K562 (cell line): ENCODE measurements around the gene FAM131C. TPM values are rescaled to one million over a fixed set of nuclear protein-coding genes. Genes with fewer than 3 reads are reported as not detected.

ENCODE experiments used
- CREM ChIP-seq: IDR thresholded peaks from 2 replicates; pipeline ENCODE4 v1.6.1; 2014; ENCODE audit warnings: antibody characterized with exemption, low read depth
- DPF2 ChIP-seq: fragments of 450-650 bp; IDR thresholded peaks from 2 replicates; pipeline ENCODE4 v1.6.1; 2016
- KAT7 ChIP-seq: sonication (generic); formaldehyde crosslinking; IDR thresholded peaks from 2 replicates; pipeline ENCODE4 v1.8.0; 2022; ENCODE audit warnings: missing genetic modification reagents, mild to moderate bottlenecking, borderline replicate concordance
- NCOA6 ChIP-seq: fragments of 450-650 bp; IDR thresholded peaks from 2 replicates; pipeline ENCODE4 v1.6.1; 2017; ENCODE audit warnings: mild to moderate bottlenecking
- PKNOX1 ChIP-seq: fragments of 450-650 bp; IDR thresholded peaks from 2 replicates; pipeline ENCODE4 v1.6.1; 2016
- POLR2AphosphoS5 ChIP-seq: IDR thresholded peaks from 2 replicates; pipeline ENCODE4 v1.6.1; 2011; ENCODE audit warnings: mild to moderate bottlenecking, low read depth, low read length, moderate library complexity; ENCODE audit not compliant: control insufficient read depth, insufficient read depth
- RBM15 ChIP-seq: fragments of 200-400 bp; formaldehyde crosslinking; IDR thresholded peaks from 2 replicates; pipeline ENCODE4 v1.6.1; 2018; ENCODE audit warnings: mild to moderate bottlenecking, low read length, moderate library complexity; ENCODE audit not compliant: insufficient read depth
- SETDB1 ChIP-seq: IDR thresholded peaks from one replicate; pipeline ENCODE4 v1.6.1; 2012; ENCODE audit warnings: low read length, control low read depth, inconsistent platforms
- SIX5 ChIP-seq, 2 experiments: IDR thresholded peaks; 2 replicates each; pipeline ENCODE4 v1.6.1; 2011; ENCODE audit warnings: low read length in 2 of 2, borderline replicate concordance in 1 of 2, low read depth in 1 of 2, mild to moderate bottlenecking in 1 of 2, moderate library complexity in 1 of 2; ENCODE audit not compliant: insufficient read depth in 1 of 2
- SMARCE1 ChIP-seq: fragments of 450-650 bp; IDR thresholded peaks from 2 replicates; pipeline ENCODE4 v1.7.1; 2016; ENCODE audit warnings: mild to moderate bottlenecking
- TEAD2 ChIP-seq: fragments of 450-650 bp; IDR thresholded peaks from 2 replicates; pipeline ENCODE4 v1.6.1; 2016; ENCODE audit warnings: missing genetic modification characterization, control low read depth, missing compliant biosample characterization
- ZBTB1 ChIP-seq: sonication (generic); formaldehyde crosslinking; IDR thresholded peaks from 2 replicates; pipeline ENCODE4 v1.8.1; 2023; ENCODE audit warnings: missing genetic modification reagents, low read depth, mild to moderate bottlenecking, borderline replicate concordance
- ZBTB11 ChIP-seq, 3 experiments: fragments of 200-800 bp in 1 of 3; fragments of 250-450 bp in 1 of 3; fragments of 450-650 bp in 1 of 3; sonication (Bioruptor Pico) in 1 of 3; sonication (Bioruptor generic) in 1 of 3; formaldehyde crosslinking in 1 of 3; IDR thresholded peaks; 2 replicates each; pipeline versions ENCODE4 v1.6.1 to v1.8.0; 2016 to 2022; ENCODE audit warnings: mild to moderate bottlenecking in 2 of 3, missing genetic modification characterization in 2 of 3, missing compliant biosample characterization in 1 of 3, moderate library complexity in 1 of 3
- ZBTB49 ChIP-seq: sonication (generic); formaldehyde crosslinking; IDR thresholded peaks from 2 replicates; pipeline ENCODE4 v1.8.0; 2022; ENCODE audit warnings: missing genetic modification reagents, mild to moderate bottlenecking, borderline replicate concordance
- ZBTB7A ChIP-seq: IDR thresholded peaks from 2 replicates; pipeline ENCODE4 v1.6.1; 2011; ENCODE audit warnings: low read depth, mild to moderate bottlenecking, low read length, moderate library complexity, borderline replicate concordance; ENCODE audit not compliant: control insufficient read depth
- ZBTB8A ChIP-seq: fragments of 450-650 bp; IDR thresholded peaks from 2 replicates; pipeline ENCODE4 v1.6.1; 2018; ENCODE audit warnings: mild to moderate bottlenecking, moderate library complexity; ENCODE audit not compliant: partially characterized antibody
- ZC3H8 ChIP-seq: fragments of 450-650 bp; IDR thresholded peaks from 2 replicates; pipeline ENCODE4 v1.6.1; 2017
- ZKSCAN1 ChIP-seq: fragments of 150-350 bp; IDR thresholded peaks from 2 replicates; pipeline ENCODE4 v1.6.1; 2016; ENCODE audit warnings: low read depth, low read length
- ZNF217 ChIP-seq: sonication (generic); formaldehyde crosslinking; IDR thresholded peaks from 2 replicates; pipeline ENCODE4 v1.8.0; 2022; ENCODE audit warnings: mild to moderate bottlenecking, missing genetic modification reagents
- ZNF253 ChIP-seq: fragments of 250-450 bp; sonication (Bioruptor Pico); conservative IDR thresholded peaks from 2 replicates; pipeline ENCODE4 v1.6.1; 2021; ENCODE audit warnings: mild to moderate bottlenecking
- ZNF75A ChIP-seq: fragments of 450-650 bp; formaldehyde crosslinking; IDR thresholded peaks from 2 replicates; pipeline ENCODE4 v1.4.0; 2020; ENCODE audit warnings: mild to moderate bottlenecking
- ZNF785 ChIP-seq: fragments of 250-450 bp; sonication (Bioruptor Pico); IDR thresholded peaks from 2 replicates; pipeline ENCODE4 v1.4.0; 2020; ENCODE audit warnings: mild to moderate bottlenecking
- polyA plus RNA-seq, 8 experiments: library from polyadenylated mRNA; depleted of rRNA in 4 of 8; stranded (reverse) in 5 of 8; unstranded in 3 of 8; fragments of >200 nt; fragmentation: Nextera tagmentation in 2 of 8; fragmentation: Illumina TruSeq in 1 of 8; extraction: Ambion mirVana in 2 of 8; extraction: Trizol in 1 of 8; gene quantifications; 2 replicates each; pipeline versions ENCODE4 v1.2.1 to v1.2.3, GENCODE V29; 2011 to 2014; ENCODE audit warnings: inconsistent platforms in 1 of 8, missing spikeins in 1 of 8
- total RNA-seq, 7 experiments: library from RNA; depleted of rRNA in 6 of 7; stranded (reverse); fragments of >200 nt in 6 of 7; fragmentation: Illumina TruSeq in 2 of 7; extraction: Trizol in 2 of 7; gene quantifications; 2 replicates each; pipeline versions ENCODE4 v1.2.1 to v1.2.3, GENCODE V29; 2011 to 2021; ENCODE audit warnings: low replicate concordance in 1 of 7

Gene FAM131C
- total and polyA plus RNA-seq, 9 of the 15 experiments (the other 6 are each of a cell fraction or from before 2014, with no cell fraction given) = 0.10 to 0.29 (median 0.16) TPM; not detected in 6

GRCh38 chr1:16012590-16013219, 60.7 kb downstream of the FAM131C start (continued):
- TF ChIP-seq ZBTB11 (CRISPR knock-in tag; IDR thresholded peaks at IDR 0.05) (peak in 1 of 3 experiments; percentile 45; a peak in 1 of 6 replicates), ZBTB1 (CRISPR knock-in tag) (no peak), PKNOX1 (peak; percentile 33; the same call in 1 of the 2 replicates), ZBTB49 (CRISPR knock-in tag) (no peak), RBM15 (no peak), DPF2 (no peak; the same call in 1 of the 2 replicates), NCOA6 (no peak), KAT7 (CRISPR knock-in tag) (no peak), ZNF253 (no peak), SMARCE1 (peak; percentile 8; the same call in 1 of the 2 replicates), POLR2AphosphoS5 (peak; percentile 54; the same call in 1 of the 2 replicates), ZC3H8 (no peak), ZNF75A (no peak), TEAD2 (tag) (no peak), CREM (peak; percentile 19; the same call in 1 of the 2 replicates), SETDB1 (no peak), ZNF217 (no peak), ZNF785 (no peak), ZKSCAN1 (peak; percentile 19; the same call in 1 of the 2 replicates), ZBTB7A (no peak; the same call in 1 of the 2 replicates), ZBTB8A (no peak), SIX5 (IDR thresholded peaks at IDR 0.05; ENCODE audit: borderline replicate concordance in 1 of 2, insufficient read depth in 1 of 2, low read depth in 1 of 2, low read length in 2 of 2) (no peak)
